ENCODE data around the gene CAAP1. TPM values are rescaled to one million over a fixed set of nuclear protein-coding genes. Genes with fewer than 3 reads are reported as not detected.

CAAP1 gene
- total RNA-seq, 1 donor: 25.5 TPM

GRCh38 chr9:26801772-26802171 lies 90.8 kb downstream of the CAAP1 start:
- H3K4me3 ChIP-seq (ENCODE audit: low read length): no peak overlapping the region
- no peaks in the 10 kb centered on the region for H3K9me3 ChIP-seq (ENCODE audit: low read depth, low read length)
- H3K27me3 ChIP-seq (ENCODE audit: insufficient read depth, low read length): no peaks in the 10 kb centered on the region
- H3K4me1 ChIP-seq (ENCODE audit: insufficient read depth, low read length): no peaks in the 10 kb centered on the region

GRCh38 chr9:26800322-26800721 lies 92.3 kb downstream of the CAAP1 start:
- Histone ChIP-seq H3K27me3 (ENCODE audit: insufficient read depth, low read length) (no peaks in the 10 kb centered on the region), H3K4me3 (ENCODE audit: low read length) (no peak overlapping the region), H3K9me3 (ENCODE audit: low read depth, low read length) (no peaks in the 10 kb centered on the region), H3K4me1 (ENCODE audit: insufficient read depth, low read length) (no peaks in the 10 kb centered on the region)

- Histone ChIP-seq H3K4me3 (ENCODE audit: low read length) (no peak overlapping the region), H3K27me3 (ENCODE audit: insufficient read depth, low read length) (no peaks in the 10 kb centered on the region), H3K4me1 (ENCODE audit: insufficient read depth, low read length) (no peaks in the 10 kb centered on the region), H3K9me3 (ENCODE audit: low read depth, low read length) (no peaks in the 10 kb centered on the region)
Measured at GRCh38 chr9:26791274-26791673, 101.3 kb downstream of the CAAP1 start.

Other genes with a start within 250 kb of the CAAP1 start
- gene PLAA, start 54.4 kb upstream of the CAAP1 start, total RNA-seq: 38.1 TPM
- gene IFT74, start 63.6 kb upstream of the CAAP1 start, total RNA-seq: 6.2 TPM
- gene LRRC19, start 112.9 kb upstream of the CAAP1 start, total RNA-seq: not detected
- gene TEK, start 216.4 kb upstream of the CAAP1 start, total RNA-seq: under 0.01 TPM

Data from mononuclear cell (primary cell).